ENCODE results near the gene GALNT18.

Gene GALNT18

DNA sequence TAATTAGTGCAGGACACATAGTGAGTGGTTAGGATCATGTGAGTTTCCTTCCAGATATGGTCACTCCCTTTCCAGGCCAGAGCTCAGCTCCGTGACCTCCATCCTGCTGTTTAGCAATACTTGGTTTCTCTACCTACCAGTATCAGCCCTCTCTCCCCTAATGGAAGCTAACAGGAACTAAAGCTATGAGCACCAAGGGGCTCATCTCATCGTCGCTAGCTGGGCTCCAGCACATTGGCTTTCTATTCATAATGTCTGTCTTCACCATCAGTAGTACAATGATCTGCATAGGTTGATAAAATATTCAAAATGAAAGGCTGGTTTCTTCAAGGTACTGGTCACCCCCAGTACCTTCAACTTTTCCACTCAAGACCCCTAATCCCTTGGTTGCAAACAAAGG, 2.4 kb upstream of the GALNT18 start:
- DNase-seq = no peak

DNA sequence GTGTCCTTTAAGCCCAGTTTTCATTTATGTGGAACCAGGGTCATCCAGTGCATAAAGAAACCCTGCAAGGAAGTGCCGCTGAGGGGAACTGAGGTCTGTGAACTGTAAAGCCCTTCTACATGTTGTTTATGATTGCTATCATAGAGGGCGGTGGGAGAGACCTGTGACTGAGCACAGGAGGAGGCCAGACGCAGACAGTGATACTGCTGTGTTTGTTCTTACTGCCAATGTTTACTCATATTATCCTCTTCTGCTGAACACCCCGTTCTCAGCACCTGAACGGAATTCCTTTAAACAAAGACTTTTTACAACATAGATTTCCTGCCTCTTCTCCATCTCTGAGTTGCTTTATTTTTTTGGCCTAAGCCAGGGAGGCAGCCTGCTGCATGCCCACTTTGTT, 967 bp upstream of the GALNT18 start:
- DNase-seq = no peak

DNA sequence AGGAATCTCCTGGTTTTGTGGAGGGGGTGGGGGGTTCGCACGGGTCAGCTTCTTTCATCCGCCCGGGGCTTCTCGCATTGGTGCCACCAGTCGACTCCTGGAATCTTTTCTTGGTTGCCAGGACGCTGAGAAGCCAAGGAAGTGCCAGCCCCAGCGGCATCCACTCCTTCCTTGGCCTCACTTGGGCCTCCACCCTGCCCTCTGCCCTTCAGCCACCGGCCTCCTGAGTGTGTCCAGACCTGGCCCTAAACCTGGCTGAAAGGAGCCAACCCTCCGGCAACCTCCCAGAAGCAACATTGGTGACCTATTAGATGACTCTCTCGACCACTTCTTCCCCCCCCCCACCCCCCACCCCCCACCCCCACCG, 518 bp upstream of the GALNT18 start:
- DNase-seq = no peak

DNA sequence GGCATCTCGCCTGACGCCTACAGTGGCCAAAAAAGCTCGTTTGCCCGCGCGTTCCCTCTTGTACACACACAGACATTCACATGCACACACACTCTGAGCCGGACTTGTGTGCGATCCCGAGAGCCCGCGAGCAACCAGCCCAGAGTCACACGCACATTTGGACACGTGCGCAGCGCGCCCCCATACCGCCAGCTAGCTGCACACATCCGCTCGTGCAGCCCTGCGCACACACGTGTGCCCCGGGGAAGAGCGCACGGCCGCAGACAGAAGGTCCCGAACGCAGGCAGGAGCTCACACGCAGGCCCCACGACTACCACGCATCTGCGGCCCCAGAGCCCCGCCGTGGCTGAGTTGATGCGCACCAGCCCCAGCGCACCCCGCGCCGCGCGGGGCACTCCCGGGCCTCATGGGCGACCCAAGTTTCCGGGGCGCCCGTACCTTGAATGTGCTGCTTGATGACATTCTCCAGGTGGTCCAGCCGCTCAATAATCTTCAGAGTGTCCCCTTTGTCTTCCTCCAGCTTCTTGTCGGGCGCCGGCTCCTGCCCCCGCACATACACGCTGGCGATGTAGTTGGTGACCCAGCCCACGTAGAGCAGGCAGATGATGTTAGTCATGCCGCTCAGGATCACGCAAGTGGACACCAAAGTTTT, 758 bp downstream of the GALNT18 start:
- peak; percentile 58 for DNase-seq

DNA sequence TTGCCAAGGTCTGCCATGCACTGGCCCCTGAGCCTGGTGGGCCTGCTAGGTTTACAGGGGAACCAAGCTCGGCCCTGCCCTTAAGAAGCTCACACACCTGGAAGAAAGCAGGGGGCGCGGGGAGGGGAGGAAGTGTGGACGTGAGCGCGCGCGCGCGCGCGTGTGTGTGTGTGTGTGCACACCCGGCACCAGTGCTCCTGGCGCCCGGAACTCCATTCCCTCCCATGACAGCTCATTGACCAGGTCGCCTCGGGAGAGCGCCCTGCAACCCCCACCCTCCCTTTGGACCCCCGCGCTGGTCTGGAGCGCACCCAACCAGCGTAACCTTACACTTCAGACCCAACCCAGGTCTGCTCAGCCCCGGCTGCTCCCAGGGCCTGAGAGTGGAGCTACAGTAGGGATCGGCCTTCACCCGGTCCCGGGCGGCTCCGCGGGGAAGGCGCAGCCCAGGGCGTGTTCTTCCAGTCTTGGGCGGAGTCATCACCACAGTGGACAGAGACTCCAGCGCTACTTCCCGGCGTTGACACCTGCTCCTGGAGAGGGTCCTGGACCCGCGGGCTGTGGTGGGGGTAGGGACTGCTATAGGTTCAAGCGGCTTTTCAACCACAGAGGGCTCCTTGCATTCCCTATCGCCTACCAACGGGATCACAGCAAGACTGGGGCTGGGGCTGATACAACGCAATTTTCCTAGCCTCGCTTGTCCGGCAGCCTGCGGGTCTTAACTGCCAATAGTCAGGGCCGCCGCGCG, 1.5 kb downstream of the GALNT18 start:
- peak; percentile 22 for DNase-seq

DNA sequence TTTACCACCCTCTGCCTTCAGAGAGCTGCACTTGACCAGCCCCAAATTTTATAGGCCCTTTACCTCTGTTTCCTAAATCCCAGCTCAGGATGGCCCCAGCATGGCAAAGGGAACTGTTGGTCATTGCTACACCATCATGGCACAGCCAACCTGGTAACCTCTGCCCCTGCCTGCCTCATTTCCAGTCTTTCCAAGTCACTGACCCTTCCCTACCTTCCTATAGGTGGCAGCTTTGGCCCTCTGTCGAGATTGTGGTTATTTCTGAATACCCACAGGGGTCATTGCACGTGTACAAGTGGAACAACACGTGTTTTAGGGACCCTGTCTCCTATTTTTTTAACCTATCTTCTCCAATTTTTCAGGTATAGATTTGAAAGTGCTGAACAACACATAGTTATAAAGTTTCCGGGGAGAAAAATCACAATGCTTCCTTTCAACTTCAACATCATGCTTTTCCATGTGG, 2.8 kb downstream of the GALNT18 start:
- DNase-seq = no peak

DNA sequence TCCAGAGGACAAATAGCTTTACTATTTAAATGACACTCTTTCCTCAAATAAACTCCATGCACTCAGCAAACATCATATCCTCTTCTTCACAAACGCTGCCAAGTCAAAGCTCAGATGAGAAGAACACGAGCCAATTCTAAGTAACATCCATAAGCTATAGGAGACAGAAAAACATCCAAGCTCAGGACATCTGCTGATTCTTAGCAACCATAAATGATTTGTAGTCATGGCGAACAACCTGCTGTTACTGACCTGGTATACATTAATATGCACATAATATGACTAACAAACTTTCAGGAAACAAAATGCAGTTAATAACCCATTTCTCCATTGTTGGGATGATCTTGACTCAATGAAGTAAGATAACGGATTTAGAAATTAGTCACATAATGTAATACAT, 6.7 kb downstream of the GALNT18 start:
- no peak for DNase-seq

DNA sequence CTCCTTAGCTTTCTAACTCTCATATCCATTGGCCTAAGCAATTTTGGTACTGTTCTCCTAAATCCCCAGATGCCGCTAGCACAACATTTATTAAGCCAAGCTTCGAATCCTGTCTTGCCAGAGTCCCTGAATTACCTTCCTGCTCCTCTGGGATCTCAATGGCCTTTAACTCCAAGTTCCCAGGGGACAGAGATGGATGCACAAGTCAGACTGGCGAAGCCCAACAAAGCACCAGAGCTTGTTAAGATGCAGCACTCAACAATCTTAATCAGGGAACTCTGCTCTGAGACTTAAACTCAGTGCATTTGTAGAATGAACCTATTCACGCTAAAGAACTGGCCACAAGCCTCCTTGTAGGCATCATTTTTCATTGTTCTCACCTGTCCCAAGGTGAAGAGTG, 9.4 kb downstream of the GALNT18 start:
- no peak for DNase-seq

DNA sequence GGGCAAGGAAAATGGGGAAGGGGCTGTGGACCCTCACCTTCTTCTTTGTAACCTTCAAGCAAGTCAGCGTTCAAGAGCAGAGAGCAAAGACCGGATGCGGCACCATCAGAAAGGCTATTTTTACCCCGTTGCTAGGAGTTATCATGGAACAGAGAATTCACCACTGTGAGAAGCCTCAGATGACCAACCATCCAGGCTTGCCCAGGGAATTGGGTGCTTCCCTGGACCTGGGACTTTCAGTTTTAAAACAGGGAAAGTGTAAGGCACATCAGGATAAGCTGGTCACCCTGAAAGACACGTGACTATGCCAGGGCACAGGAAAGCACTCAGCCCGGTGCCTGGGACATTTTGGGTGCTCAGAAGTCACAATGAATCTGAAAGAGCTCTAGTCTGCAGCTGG, 10.4 kb downstream of the GALNT18 start:
- no peak for DNase-seq

DNA sequence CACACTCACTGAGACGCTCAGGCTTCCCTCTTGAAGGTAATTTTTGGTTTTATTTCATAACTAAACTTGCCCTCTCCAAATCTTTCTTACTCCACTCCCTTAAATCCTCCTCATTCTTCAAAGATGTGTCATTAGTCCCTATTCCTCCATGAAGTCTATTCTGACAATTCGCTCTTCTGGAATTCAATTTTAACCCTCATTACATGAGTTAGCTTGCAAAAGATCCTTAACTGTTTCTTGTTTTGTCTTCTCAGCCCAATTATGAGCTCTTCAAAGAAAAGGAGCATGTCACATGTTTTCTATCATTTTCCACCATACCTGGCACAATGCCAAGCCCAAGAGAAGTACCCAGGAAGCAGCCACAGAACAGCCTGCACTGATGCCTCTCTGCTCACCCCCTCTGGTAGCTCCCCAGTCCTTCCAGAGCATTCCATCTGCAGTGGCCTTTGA, 13.0 kb downstream of the GALNT18 start:
- DNase-seq = no peak

DNA sequence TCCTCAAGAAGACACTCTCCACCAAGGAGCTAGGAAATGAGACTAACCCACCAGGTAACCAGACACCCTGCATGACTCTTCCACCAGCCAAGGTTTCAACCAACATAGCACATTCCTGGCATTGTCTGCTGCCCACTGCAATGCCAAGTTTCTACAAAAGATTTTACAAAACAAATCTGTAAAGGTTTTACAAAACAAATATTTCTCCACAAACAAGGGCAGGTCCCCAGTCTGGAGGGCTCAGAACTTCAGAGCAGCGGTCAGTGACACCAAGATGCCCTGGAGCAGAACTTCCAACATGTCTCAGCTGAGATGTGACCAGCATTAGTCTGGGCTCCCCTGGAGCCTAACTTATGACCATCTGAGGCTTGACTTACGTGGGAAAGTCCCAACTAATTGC, 14.0 kb downstream of the GALNT18 start:
- no peak for DNase-seq

DNA sequence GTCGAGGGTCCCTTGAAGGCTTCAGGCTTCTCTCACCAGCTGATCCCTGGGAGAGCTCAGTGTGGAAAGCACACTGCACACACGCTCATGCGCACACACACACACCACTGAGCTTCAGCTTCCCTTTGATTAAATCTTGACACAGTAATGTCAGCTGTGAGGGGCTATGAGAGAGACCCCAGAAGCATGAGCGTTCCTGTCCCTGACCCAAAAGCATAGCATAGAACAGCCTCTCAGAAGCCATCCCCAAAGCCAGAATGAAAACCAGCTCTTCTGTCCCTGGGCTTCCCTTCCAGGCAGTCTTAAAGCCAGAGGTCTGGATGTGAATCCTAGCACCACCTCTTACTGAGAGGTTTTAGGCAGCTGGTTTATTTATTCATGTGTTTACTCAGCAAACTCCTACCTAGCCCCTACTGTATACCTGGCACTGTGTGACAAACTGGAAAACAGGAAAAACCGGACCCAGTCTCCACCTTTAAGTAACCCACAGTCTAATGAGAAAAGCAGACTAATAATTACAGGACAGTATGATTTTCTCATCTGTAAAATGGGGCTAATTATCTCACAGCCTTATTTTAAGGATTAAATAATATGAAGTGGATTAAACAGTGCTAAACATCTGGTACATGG, 15.9 kb downstream of the GALNT18 start:
- no peak for DNase-seq

DNA sequence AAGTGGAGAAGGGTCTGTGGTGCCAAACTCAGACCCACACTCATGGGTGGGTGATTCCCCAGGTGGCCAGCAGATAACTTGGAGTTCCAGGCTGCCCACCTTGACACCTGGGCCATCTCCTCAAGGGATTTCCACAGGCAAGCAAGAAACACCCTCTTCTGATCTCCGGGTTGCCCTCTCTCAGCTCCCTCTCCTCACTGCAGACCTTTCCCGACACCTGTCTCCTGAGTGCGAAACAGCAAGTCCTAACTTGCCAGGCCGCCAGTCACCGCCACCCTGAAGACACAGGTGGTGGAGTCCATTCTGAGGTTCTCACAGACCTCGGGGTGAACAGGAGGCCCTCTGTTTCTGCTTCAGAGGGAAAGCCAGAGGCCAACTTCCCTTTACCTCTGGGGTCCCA, 16.6 kb downstream of the GALNT18 start:
- no peak for DNase-seq

DNA sequence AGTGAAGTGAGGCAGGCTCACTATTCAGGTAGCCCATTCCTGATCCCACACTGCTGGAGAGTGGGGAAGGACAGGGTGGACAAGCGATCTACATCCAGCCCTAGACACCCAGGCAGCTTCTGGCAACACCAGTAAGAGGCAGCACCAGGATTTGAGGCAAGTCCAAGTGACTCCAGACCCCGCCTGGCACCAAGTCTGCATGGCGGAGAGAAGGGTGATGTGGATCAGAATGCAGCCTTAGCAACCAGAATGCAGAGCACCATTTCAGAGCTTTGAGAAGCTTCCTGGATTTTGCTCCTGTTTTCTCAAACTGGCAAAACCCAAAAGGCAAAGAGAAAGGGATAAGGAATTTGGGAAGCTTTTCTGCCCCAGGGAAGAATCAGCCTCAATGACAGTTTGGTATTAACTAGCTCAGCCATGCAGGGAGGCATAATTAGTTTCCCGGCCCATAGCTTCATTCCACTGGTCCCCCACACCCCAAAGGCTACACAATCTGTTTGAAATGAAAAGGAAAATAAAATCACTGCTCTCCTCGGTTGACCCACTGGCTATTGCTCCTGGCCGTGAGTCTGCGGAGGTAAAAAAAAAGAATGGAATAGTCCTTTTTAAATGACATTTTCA, 17.3 kb downstream of the GALNT18 start:
- no peak for DNase-seq

DNA sequence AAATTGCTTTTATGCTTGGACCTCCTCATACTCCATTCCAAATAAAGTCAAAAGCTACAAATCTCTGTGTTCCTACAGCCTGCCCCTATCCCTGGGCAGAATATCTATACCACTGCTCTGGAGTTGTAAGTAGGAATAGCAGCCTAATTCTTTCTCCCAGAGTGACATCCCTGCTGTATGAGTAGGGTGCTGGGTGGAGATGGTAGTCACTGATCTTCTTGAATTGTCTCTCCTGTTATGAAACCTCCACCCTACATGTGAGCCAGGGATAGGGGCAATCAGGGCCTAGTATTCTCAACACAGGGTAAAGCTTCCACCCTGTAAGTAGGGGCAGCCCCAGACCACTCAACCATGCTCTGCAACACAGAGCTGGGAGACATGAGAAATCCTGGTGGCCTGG, 19.8 kb downstream of the GALNT18 start:
- no peak for DNase-seq

DNA sequence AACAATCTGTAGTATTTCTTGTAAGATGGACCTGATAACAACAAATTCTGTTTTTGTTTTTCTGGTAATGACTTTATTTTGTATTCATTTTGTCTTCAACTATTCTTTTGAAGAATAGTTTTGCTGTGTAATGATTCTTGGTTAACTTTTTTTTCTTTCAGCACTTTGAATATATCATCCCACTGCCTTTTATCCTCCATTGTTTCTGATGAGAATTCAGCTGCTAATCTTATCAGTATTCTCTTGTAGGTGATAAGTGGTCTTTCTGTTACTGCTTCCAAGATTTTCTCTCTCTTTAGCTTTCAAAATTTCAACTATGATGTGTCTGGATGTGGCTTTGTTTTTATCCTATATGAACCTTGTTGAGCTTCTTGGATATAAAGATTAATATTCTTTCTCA, 21.5 kb downstream of the GALNT18 start:
- no peak for DNase-seq

DNA sequence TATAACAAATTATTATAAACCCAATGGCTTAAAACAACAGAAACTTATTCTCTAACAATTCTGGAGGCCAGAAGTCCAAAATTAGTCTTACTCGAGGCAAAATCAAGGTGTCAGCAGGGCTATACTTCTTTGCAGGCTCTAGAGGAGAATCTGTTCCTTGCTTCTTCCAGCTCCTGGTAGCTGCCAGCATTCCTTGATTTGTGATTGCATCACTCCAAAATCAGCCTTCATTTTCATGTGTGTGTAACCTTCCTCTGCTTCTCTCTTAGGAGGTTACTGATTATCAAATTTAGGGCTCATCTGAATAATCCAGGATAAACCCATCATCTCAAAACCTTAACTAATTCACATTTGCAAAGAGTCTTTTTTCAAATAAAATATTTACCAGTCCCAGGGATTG, 23.6 kb downstream of the GALNT18 start:
- no peak for DNase-seq

DNA sequence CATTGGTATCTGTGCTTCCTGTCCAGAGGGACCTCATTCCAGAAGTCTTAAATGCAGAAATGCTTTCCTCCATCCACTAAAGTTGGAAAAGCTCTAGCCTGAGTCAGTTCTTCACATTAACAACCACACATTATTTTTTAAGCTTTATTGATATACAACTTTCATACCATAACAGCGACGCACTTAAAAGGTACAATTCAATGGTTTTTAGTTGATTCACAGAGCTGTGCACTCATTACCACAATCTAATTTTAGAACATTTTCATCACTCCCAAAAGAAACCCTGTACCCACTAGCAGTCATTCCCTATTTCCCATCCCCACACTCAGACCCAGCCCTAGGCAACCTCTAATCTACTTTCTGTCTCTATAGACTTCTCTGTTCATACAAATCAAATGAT, 27.6 kb downstream of the GALNT18 start:
- DNase-seq = no peak

DNA sequence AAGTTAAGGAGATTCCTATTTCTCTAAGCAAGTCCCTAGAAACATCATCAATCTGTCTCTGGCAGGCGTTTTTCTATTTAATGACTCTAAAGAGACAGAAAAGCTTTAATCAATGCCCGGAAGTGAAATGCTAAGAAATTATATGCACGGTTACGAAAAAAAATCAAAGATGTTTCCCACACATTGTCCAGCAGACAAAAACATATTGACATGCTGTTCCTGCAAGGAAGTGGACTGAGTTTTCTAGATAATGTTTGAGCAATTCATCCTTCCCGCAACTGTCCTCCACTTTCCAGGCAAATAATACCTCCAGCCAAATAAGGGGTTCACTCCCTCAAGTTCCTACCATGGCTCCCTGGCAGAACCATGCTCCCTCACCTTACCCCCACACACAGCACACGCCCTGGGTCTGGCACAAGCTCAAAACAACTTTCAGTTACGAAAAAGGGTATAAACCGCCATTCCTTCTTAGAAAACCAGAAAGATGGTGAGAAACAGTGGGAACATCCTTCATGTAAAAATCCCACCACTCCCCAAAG, 29.6 kb downstream of the GALNT18 start:
- no peak for DNase-seq

DNA sequence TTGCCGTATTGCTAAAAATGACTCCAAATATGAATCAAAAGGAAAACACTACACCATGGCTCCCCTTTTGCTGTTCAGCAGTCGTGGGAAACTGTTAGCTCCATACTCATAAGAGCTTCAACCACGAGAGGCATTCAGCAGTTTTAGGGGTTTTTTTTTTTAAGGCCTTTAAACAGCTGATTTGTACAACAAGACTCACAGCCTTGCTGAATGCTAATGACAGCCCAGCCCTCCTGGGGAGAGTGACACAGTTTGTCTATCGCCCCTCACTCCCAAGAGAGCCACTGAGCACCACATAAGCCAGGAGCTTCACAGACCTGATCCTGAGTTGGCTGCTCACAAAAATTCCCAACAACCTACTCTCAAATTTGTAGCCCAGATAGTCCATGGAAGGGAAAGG, 32.4 kb downstream of the GALNT18 start:
- no peak for DNase-seq

DNA sequence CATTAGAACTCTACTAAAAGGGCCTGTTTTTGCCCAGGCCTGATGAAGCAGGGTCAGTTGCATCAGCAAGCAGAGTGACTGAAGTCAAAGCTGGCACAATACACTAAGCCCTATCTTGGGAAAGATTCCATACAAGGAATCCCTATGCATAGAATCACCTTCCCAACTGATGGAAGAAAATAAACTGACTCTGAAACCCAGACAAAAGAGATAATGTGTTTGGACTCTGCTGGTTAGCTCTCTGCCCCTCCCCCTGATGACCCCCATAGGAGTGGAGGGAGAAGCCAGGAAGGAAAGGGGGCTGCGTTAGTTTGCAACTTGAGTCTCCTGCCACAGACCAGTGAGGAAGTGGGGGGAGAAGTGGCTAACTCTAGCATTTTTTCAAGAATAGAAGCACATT, 32.9 kb downstream of the GALNT18 start:
- DNase-seq = no peak

DNA sequence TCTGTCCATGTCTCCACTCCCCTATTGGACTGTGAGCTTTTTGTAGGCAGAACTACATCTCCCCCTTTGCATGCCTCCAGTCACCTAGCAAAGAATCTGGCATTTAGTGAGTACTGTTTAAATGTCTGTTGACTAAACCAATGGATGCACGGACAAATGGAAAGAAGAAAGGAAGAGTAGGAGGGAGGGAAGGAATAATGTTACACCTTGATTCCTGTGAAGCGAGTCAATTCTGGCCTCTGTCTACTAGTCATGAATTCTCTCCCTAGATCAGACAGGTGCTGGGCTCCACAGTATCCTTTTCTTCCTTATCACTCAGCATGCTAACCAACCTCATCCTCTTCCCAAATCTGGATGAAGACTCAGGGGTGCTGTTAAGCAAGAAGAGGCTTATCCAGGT, 33.6 kb downstream of the GALNT18 start:
- DNase-seq = no peak

DNA sequence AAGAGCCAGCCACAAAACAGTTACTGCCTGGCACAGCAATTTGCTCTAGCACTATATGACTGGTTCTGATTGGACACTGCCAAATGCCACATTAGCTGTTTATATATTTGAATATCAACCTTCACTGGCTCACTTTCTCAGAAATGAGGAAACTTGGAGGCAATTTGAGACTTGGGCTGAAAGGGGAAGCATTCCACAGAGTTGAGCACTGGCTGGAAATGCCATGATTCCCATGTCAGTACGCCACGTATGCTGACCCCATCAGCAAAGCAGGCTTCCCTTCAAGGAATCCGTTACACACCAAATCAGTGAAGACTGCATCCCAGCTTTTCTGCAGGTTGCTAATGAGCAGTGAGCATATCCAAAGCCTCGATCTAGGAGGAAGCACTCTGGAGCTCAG, 34.7 kb downstream of the GALNT18 start:
- no peak for DNase-seq

DNA sequence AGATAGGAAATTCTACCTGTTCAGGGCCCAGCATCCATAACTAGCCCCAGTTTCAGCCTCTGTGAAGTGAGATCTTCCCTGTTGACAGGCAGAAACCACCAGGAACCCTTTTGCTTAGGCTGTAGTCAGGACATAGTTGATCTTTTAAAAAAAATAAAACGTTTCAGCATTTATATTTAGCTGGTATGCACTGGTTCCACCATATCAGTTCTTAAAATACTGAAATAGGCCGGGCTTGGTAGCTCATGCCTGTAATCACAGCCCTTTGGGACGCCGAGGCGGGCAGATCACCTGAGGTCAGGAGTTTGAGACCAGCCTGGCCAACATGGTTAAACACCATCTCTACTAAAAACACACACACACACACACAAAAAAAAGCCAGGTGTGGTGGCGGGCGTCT, 35.3 kb downstream of the GALNT18 start:
- no peak for DNase-seq
